PFSK-1 (cell line): Measurements from ENCODE around the gene RECQL5.

Experiments
- FOXP2 ChIP-seq: optimal IDR thresholded peaks from 2 replicates; pipeline ENCODE3; 2011; ENCODE audit warnings: borderline replicate concordance, control low read depth, inconsistent platforms; ENCODE audit not compliant: insufficient read depth; ENCODE audit errors: extremely low read length, extremely low read depth
- POLR2AphosphoS5 ChIP-seq: IDR thresholded peaks from 2 replicates; pipeline ENCODE4 v1.6.1; 2012; ENCODE audit warnings: low read depth, mild to moderate bottlenecking, control low read depth, low read length, moderate library complexity
- SIN3A ChIP-seq: IDR thresholded peaks from 2 replicates; pipeline ENCODE4 v1.6.1; 2012; ENCODE audit warnings: mild to moderate bottlenecking, low read length, moderate library complexity, borderline replicate concordance; ENCODE audit not compliant: insufficient read depth
- TAF1 ChIP-seq: IDR thresholded peaks from 2 replicates; pipeline ENCODE4 v1.6.1; 2012; ENCODE audit warnings: low read length, control low read depth, borderline replicate concordance; ENCODE audit not compliant: insufficient read depth
- TF ChIP-seq, protein P1 (sequence below), 2 experiments: IDR thresholded peaks; 2 replicates each; pipeline versions ENCODE4 v1.6.1 to v1.8.0; 2011 to 2012; ENCODE audit warnings: low read depth in 2 of 2, low read length in 2 of 2, control low read depth in 1 of 2, inconsistent platforms in 1 of 2, mild to moderate bottlenecking in 1 of 2, moderate library complexity in 1 of 2; ENCODE audit not compliant: insufficient read depth in 1 of 2

DNA sequence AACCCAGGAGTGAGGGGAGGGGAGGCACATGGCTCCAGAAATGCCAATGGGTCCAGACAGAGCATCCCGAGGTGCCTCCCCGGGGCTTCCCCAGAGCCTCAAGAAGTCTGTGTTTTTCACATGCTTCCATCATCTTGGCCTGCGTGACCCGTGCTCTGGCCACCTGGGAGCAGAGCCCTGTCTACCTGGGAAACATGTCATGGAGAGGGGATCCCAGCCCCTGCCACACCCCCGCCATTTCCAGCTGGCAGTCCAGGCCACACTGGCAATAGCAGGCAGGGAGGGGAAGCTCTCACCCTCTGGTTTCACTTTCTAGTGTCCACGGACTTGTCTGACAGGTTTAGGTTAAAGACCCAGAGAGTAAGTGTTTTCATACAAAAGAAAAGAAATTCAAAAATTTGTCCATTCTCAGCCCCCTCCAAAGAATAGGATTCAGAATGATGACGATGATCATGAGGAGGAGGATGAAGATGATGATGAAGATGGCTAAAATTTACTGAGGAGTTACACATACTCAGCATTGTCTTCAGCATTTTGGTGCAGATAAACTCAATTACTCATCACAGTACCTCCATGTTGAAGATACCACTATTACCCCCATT is 24.7 kb downstream of the RECQL5 start:
- TF ChIP-seq TAF1: no peak
- TF ChIP-seq, protein P1, sequence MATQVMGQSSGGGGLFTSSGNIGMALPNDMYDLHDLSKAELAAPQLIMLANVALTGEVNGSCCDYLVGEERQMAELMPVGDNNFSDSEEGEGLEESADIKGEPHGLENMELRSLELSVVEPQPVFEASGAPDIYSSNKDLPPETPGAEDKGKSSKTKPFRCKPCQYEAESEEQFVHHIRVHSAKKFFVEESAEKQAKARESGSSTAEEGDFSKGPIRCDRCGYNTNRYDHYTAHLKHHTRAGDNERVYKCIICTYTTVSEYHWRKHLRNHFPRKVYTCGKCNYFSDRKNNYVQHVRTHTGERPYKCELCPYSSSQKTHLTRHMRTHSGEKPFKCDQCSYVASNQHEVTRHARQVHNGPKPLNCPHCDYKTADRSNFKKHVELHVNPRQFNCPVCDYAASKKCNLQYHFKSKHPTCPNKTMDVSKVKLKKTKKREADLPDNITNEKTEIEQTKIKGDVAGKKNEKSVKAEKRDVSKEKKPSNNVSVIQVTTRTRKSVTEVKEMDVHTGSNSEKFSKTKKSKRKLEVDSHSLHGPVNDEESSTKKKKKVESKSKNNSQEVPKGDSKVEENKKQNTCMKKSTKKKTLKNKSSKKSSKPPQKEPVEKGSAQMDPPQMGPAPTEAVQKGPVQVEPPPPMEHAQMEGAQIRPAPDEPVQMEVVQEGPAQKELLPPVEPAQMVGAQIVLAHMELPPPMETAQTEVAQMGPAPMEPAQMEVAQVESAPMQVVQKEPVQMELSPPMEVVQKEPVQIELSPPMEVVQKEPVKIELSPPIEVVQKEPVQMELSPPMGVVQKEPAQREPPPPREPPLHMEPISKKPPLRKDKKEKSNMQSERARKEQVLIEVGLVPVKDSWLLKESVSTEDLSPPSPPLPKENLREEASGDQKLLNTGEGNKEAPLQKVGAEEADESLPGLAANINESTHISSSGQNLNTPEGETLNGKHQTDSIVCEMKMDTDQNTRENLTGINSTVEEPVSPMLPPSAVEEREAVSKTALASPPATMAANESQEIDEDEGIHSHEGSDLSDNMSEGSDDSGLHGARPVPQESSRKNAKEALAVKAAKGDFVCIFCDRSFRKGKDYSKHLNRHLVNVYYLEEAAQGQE (IDR thresholded peaks at IDR 0.05; ENCODE audit: insufficient read depth in 1 of 2, low read depth in 2 of 2, low read length in 2 of 2): no peak
- TF ChIP-seq POLR2AphosphoS5: no peak
- TF ChIP-seq SIN3A: no peak
- no peak for TF ChIP-seq FOXP2
